H1 (cell line): ENCODE data around the gene CEP85. TPM values are rescaled to one million over a fixed set of nuclear protein-coding genes. Genes with fewer than 3 reads are reported as not detected.

Source experiments
- POLR2AphosphoS5 ChIP-seq: IDR thresholded peaks from 2 replicates; pipeline ENCODE4 v1.6.1; 2011; ENCODE audit warnings: low read depth, low read length
- RAD21 ChIP-seq, 2 experiments: IDR thresholded peaks in 1 of 2; conservative IDR thresholded peaks in 1 of 2; 2 replicates each; pipeline ENCODE4 v1.6.1; 2011; ENCODE audit warnings: low read depth in 2 of 2, low read length in 2 of 2, improper control_type of control experiment in 1 of 2, inconsistent platforms in 1 of 2, mild to moderate bottlenecking in 1 of 2, moderate library complexity in 1 of 2
- RXRA ChIP-seq: IDR thresholded peaks from 2 replicates; pipeline ENCODE4 v1.6.1; 2011; ENCODE audit warnings: low read depth, mild to moderate bottlenecking, low read length, moderate library complexity; ENCODE audit not compliant: insufficient read depth
- polyA plus RNA-seq, 7 experiments: library from polyadenylated mRNA; depleted of rRNA in 3 of 7; stranded (reverse) in 5 of 7; unstranded in 2 of 7; fragments of >200 nt in 5 of 7; fragments of 200-250 nt in 2 of 7; gene quantifications; 1 replicate in 5 of 7; 2 replicates in 1 of 7; 4 replicates in 1 of 7; pipeline versions ENCODE4 v1.2.1 to v1.2.3, GENCODE V29; 2011 to 2013; ENCODE audit warnings: missing spikeins in 2 of 7, mixed read lengths in 2 of 7
- total RNA-seq: library from RNA; stranded (reverse); fragmentation: NEBNext Ultra II Directional; extraction: Animal tissue kit (Norgen Biotek cat#: 25700); gene quantifications from 2 replicates; pipeline ENCODE4 v1.2.1, GENCODE V29; 2021

Gene CEP85
- total and polyA plus RNA-seq, 2 of the 8 experiments (the other 6 are each of a cell fraction or from before 2014, with no cell fraction given): 40.4 to 43.7 TPM

GRCh38 chr1:26197813-26198212, 36.2 kb upstream of the CEP85 start (continued):
- TF ChIP-seq RXRA (no peak), RAD21 (IDR thresholded peaks at IDR 0.05 in 1 of 2, conservative IDR thresholded peaks at IDR 0.05 in 1 of 2; ENCODE audit: low read depth in 2 of 2, low read length in 2 of 2) (no peak), POLR2AphosphoS5 (no peak)
